ENCODE results near the gene PFN1. TPM values are rescaled to one million over a fixed set of nuclear protein-coding genes. Genes with fewer than 3 reads are reported as not detected.

Gene PFN1
- polyA plus RNA-seq, 1 donor from 2014 or later, result 145 TPM

DNA sequence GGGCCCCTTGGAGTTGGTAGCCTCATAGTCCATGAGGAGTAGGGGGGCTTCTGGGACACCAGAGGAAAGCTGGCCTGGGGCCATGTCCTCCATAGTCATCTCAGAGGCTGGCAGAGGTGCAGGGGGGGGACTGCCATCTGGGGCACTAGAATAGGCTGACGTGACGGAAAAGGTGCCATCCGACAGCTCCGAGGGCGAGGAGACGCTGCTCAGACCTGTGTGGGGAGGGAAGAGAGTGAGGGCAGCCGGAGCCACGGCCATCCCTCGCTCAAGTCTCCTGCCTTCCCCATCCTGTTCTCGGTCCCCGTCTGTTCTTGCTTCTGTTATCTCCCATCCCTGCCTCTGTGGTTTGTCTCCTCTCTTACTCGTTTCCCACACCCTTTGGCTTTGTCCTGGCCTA lies 24.0 kb upstream of the PFN1 start:
- TF ChIP-seq CTCF (IDR thresholded peaks at IDR 0.05; ENCODE audit: poor library complexity, severe bottlenecking), result no peak
- no peak for TF ChIP-seq REST (IDR thresholded peaks at IDR 0.05; ENCODE audit: borderline replicate concordance)
- TF ChIP-seq POLR2AphosphoS5 (IDR thresholded peaks at IDR 0.05), result no peak
- TF ChIP-seq EP300 (conservative IDR thresholded peaks at IDR 0.05; ENCODE audit: poor library complexity, severe bottlenecking), result no peak
- no peak for TF ChIP-seq MXI1 (conservative IDR thresholded peaks at IDR 0.05; ENCODE audit: poor library complexity, severe bottlenecking)
- no peak for TF ChIP-seq RAD21 (conservative IDR thresholded peaks at IDR 0.05)
- no peak for TF ChIP-seq EZH2 (IDR thresholded peaks at IDR 0.05; ENCODE audit: borderline replicate concordance, insufficient read depth, low read length, poor library complexity, severe bottlenecking)
- TF ChIP-seq TAF1 (IDR thresholded peaks at IDR 0.05; ENCODE audit: low read depth), result no peak
- no peak for TF ChIP-seq SMC3 (conservative IDR thresholded peaks at IDR 0.05; ENCODE audit: poor library complexity)
- H3F3A ChIP-seq (ENCODE audit: insufficient read depth, low read length, poor library complexity, severe bottlenecking), result peaks cover 3% of the 10 kb centered on the region
- no peak overlapping the region for H2AFZ ChIP-seq (ENCODE audit: low read depth, low read length)
- no peaks in the 10 kb centered on the region for H4K20me1 ChIP-seq (ENCODE audit: insufficient read depth)
- H3K36me3 ChIP-seq (ENCODE audit: insufficient read depth, low read length), result no peaks in the 10 kb centered on the region
- H3K4me3 ChIP-seq (ENCODE audit: low read length), result no peak overlapping the region
- no peaks in the 10 kb centered on the region for H3K9me2 ChIP-seq (ENCODE audit: insufficient read depth, low read length)
- H3K9me3 ChIP-seq (ENCODE audit: low read length), result no peaks in the 10 kb centered on the region
- no peak overlapping the region for H3K27ac ChIP-seq (ENCODE audit: low read length)
- no peak overlapping the region for H3K9ac ChIP-seq (ENCODE audit: low read length)
- H3K27me3 ChIP-seq (ENCODE audit: insufficient read depth, low read depth, low read length), result no peaks in the 10 kb centered on the region
- no peaks in the 10 kb centered on the region for H3K79me2 ChIP-seq (replicated peaks; ENCODE audit: insufficient read depth, low read length)
- no peak overlapping the region for H3K4me2 ChIP-seq (ENCODE audit: low read length)

DNA sequence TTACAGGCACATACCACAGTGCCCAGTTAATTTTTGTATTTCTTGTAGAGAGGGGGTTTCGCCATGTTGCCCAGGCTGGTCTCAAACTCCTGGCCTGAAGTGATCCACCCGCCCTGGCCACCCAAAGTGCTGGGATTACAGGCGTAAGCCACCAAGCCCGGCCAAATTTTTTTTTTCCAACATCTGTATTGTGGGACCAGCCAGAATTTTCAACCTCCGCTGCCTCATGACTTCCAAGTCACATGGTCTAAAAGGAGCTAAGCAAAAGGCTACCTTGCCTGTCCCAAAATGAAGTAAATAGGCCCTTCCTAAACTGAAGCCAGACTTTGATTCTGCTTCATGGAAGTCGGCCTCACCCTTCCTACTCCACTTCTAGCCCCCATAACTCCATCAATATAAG lies 23.5 kb upstream of the PFN1 start:
- H3K27ac ChIP-seq (ENCODE audit: low read length), result no peak overlapping the region

More for the DNA sequence above, 23.5 kb upstream of the PFN1 start:
- Histone ChIP-seq H3K4me3 (ENCODE audit: low read length) (no peak overlapping the region), H3K9ac (ENCODE audit: low read length) (no peak overlapping the region), H3K79me2 (replicated peaks; ENCODE audit: insufficient read depth, low read length) (no peaks in the 10 kb centered on the region), H3K9me2 (ENCODE audit: insufficient read depth, low read length) (no peaks in the 10 kb centered on the region), H3K27me3 (ENCODE audit: insufficient read depth, low read depth, low read length) (no peaks in the 10 kb centered on the region), H3K4me2 (ENCODE audit: low read length) (no peak overlapping the region), H4K20me1 (ENCODE audit: insufficient read depth) (no peaks in the 10 kb centered on the region), H3K36me3 (ENCODE audit: insufficient read depth, low read length) (no peaks in the 10 kb centered on the region), H3F3A (ENCODE audit: insufficient read depth, low read length, poor library complexity, severe bottlenecking) (peaks cover 3% of the 10 kb centered on the region), H3K9me3 (ENCODE audit: low read length) (no peaks in the 10 kb centered on the region), H2AFZ (ENCODE audit: low read depth, low read length) (no peak overlapping the region)
- TF ChIP-seq POLR2AphosphoS5 (IDR thresholded peaks at IDR 0.05), result no peak
- no peak for TF ChIP-seq SMC3 (conservative IDR thresholded peaks at IDR 0.05; ENCODE audit: poor library complexity)
- TF ChIP-seq CTCF (IDR thresholded peaks at IDR 0.05; ENCODE audit: poor library complexity, severe bottlenecking), result no peak
- TF ChIP-seq MXI1 (conservative IDR thresholded peaks at IDR 0.05; ENCODE audit: poor library complexity, severe bottlenecking), result no peak
- no peak for TF ChIP-seq TAF1 (IDR thresholded peaks at IDR 0.05; ENCODE audit: low read depth)
- no peak for TF ChIP-seq RAD21 (conservative IDR thresholded peaks at IDR 0.05)
- no peak for TF ChIP-seq REST (IDR thresholded peaks at IDR 0.05; ENCODE audit: borderline replicate concordance)
- TF ChIP-seq EZH2 (IDR thresholded peaks at IDR 0.05; ENCODE audit: borderline replicate concordance, insufficient read depth, low read length, poor library complexity, severe bottlenecking), result no peak
- no peak for TF ChIP-seq EP300 (conservative IDR thresholded peaks at IDR 0.05; ENCODE audit: poor library complexity, severe bottlenecking)
